ENCODE results near the gene RSPH6A. TPM values are rescaled to one million over a fixed set of nuclear protein-coding genes. Genes with fewer than 3 reads are reported as not detected.

Gene RSPH6A
- total RNA-seq, 1 experiment from 2014 or later, result 0.39 TPM

GRCh38 chr19:45746866-45747265, 68.2 kb downstream of the RSPH6A start:
- Histone ChIP-seq H3K4me3 (no peak overlapping the region), H3K36me3 (ENCODE audit: low read depth) (no peaks in the 10 kb centered on the region), H3F3A (ENCODE audit: insufficient read depth, low read depth) (peaks cover 12% of the 10 kb centered on the region), H4K20me1 (ENCODE audit: insufficient read depth) (no peaks in the 10 kb centered on the region), H3K9me3 (ENCODE audit: insufficient read depth, low read depth) (no peaks in the 10 kb centered on the region), H3K79me2 (ENCODE audit: low read depth) (no peaks in the 10 kb centered on the region), H3K27me3 (ENCODE audit: insufficient read depth, low read depth) (no peaks in the 10 kb centered on the region), H3K4me2 (no peak overlapping the region), H2AFZ (no peak overlapping the region), H3K9me2 (ENCODE audit: insufficient read depth) (no peaks in the 10 kb centered on the region), H3K4me1 (replicated peaks; ENCODE audit: insufficient read depth) (peaks cover 8% of the 10 kb centered on the region), H3K27ac (no peak overlapping the region)
- BruUV-seq (replicated peaks), result no TSS peak
- ChIA-PET CTCF (no interaction called here), POLR2A (ENCODE audit: unreplicated experiment) (no interaction called here)
- no peak for DNase-seq
- TF ChIP-seq EZH2 (IDR thresholded peaks at IDR 0.05; ENCODE audit: low read depth) (no peak), CTCF (conservative IDR thresholded peaks at IDR 0.05) (no peak)
- intact Hi-C loops (cut with micrococcal nuclease; ENCODE audit: unreplicated experiment), result no loop called here

Other genes with a start within 250 kb of the RSPH6A start
- gene OPA3, start 230.5 kb downstream of the RSPH6A start, total RNA-seq (2021), result 10.8 and 15.2 TPM in 2 replicates
- gene GPR4, start 213.1 kb downstream of the RSPH6A start, total RNA-seq (2021), result not detected in 2 replicates
- gene EML2, start 175.9 kb downstream of the RSPH6A start, total RNA-seq (2021), result 61.7 and 68.9 TPM in 2 replicates
- gene GIPR, start 147.1 kb downstream of the RSPH6A start, total RNA-seq (2021), result 5.8 and 6.7 TPM in 2 replicates
- gene SNRPD2, start 123.4 kb downstream of the RSPH6A start, total RNA-seq (2021), result 718 and 740 TPM in 2 replicates
- 27.6 and 42.8 TPM in 2 replicates for gene QPCTL, start 122.6 kb downstream of the RSPH6A start, total RNA-seq (2021)
- 33.3 and 45.5 TPM in 2 replicates for gene FBXO46, start 84.4 kb downstream of the RSPH6A start, total RNA-seq (2021)
- gene MEIOSIN, start 81.9 kb downstream of the RSPH6A start, total RNA-seq (2021), result not detected in 2 replicates
- 27.6 and 31.1 TPM in 2 replicates for gene SIX5, start 46.1 kb downstream of the RSPH6A start, total RNA-seq (2021)
- 110 and 132 TPM in 2 replicates for gene DMPK, start 32.8 kb downstream of the RSPH6A start, total RNA-seq (2021)
- gene DMWD, start 22.5 kb downstream of the RSPH6A start, total RNA-seq (2021), result 66.7 and 71.1 TPM in 2 replicates
- gene SYMPK, start 47.8 kb upstream of the RSPH6A start, total RNA-seq (2021), result 85.5 and 121 TPM in 2 replicates
- gene FOXA3, start 49.0 kb upstream of the RSPH6A start, total RNA-seq (2021), result not detected in 2 replicates
- gene IRF2BP1, start 70.8 kb upstream of the RSPH6A start, total RNA-seq (2021), result 24.7 and 29.8 TPM in 2 replicates
- 13.6 TPM in 2 replicates for gene MYPOP, start 87.3 kb upstream of the RSPH6A start, total RNA-seq (2021)
- gene NANOS2, start 99.5 kb upstream of the RSPH6A start, total RNA-seq (2021), result not detected in 2 replicates
- gene NOVA2, start 158.6 kb upstream of the RSPH6A start, total RNA-seq (2021), result not detected in 2 replicates
- gene CCDC61, start 180.2 kb upstream of the RSPH6A start, total RNA-seq (2021), result 22.8 and 24.8 TPM in 2 replicates
- not detected in 2 replicates for gene PGLYRP1, start 207.7 kb upstream of the RSPH6A start, total RNA-seq (2021)
- gene IGFL4, start 225.7 kb upstream of the RSPH6A start, total RNA-seq (2021), result not detected in 2 replicates

Data from PC-9 (cell line).